ENCODE data around the gene HNF1A. TPM values are rescaled to one million over a fixed set of nuclear protein-coding genes. Genes with fewer than 3 reads are reported as not detected.

The HNF1A gene
- total RNA-seq, 1 donor: not detected

DNA sequence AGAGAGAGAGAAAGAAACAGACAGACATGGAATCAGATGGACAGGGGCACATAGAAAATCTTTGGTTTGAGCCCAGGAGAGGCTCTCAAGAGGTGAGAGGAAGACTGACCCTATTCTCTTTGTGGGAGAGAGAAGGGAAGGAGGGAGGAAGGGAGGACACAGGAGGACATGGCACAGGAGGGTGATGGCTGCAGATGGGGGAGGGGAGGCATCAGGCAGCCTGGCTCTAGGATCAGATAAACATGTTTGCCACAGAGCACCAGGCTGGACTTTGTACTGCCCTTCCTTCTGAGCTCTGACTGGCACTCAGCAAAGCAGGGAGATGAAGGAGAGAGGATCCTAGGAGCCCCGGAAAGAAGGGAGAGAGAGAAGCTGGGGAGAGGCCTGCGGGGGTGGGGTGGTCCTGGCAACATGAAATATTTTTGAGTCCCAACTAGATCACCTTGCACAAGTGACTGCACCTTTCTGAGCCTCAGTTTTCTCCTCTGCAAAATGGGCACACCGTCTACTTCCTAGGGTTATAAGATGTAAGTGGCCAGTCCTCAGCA lies 6.1 kb downstream of the HNF1A start:
- no peak for TF ChIP-seq CTCF (IDR thresholded peaks at IDR 0.05; ENCODE audit: insufficient read depth, low read depth, low read length)
- no peak for DNase-seq (ENCODE audit: low read depth)

GRCh38 chr12:120988234-120988633 lies 9.9 kb downstream of the HNF1A start:
- no peak for DNase-seq (ENCODE audit: low read depth)
- H3K4me3 ChIP-seq (ENCODE audit: low read depth, low read length): no peak overlapping the region
- TF ChIP-seq CTCF (IDR thresholded peaks at IDR 0.05; ENCODE audit: insufficient read depth, low read depth, low read length): no peak

More for the DNA sequence above, 6.1 kb downstream of the HNF1A start:
- H3K4me3 ChIP-seq (ENCODE audit: low read depth, low read length): no peak overlapping the region

DNA sequence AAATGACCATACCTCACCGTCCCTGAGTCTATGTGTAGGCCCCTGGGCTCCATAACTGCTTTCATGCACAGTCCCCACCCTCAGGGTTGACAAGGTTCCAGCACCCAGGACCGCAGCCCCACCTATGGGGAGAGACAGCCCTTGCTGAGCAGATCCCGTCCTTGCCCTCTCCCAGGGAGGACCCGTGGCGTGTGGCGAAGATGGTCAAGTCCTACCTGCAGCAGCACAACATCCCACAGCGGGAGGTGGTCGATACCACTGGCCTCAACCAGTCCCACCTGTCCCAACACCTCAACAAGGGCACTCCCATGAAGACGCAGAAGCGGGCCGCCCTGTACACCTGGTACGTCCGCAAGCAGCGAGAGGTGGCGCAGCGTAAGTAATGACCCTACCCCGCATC lies 10.3 kb downstream of the HNF1A start:
- DNase-seq (ENCODE audit: low read depth): no peak
- no peak overlapping the region for H3K4me3 ChIP-seq (ENCODE audit: low read depth, low read length)
- no peak for TF ChIP-seq CTCF (IDR thresholded peaks at IDR 0.05; ENCODE audit: insufficient read depth, low read depth, low read length)

- no peak for DNase-seq (ENCODE audit: low read depth)
- TF ChIP-seq CTCF (IDR thresholded peaks at IDR 0.05; ENCODE audit: insufficient read depth, low read depth, low read length): no peak
- no peak overlapping the region for H3K4me3 ChIP-seq (ENCODE audit: low read depth, low read length)
Observed at GRCh38 chr12:120989687-120990086, 11.3 kb downstream of the HNF1A start.

DNA sequence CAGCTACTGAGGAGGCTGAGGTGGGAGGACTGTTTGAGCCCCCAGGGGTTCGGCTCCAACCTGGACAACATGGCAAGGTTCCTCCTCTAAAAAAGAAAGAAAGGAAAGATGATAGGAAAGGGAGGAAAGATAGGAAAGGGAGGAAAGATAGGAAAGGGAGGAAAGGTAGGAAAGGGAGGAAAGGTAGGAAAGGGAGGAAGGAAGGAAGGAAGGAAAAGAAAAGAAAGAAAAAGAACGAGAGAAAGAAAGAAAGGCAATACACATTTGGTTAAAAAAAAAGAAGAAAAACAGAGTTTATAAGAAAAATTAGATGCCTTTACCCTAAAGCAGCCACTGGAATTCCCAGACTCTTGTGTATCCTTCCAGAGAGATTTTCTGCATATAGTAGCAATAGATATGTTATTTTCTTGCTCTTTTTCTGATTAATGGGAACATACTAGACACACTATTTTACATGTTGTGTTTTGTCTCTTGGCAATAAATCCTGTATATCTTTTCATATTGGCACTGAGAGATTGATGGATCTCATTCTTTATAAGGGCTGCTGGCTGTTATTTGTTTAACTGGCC lies 12.2 kb downstream of the HNF1A start:
- H3K4me3 ChIP-seq (ENCODE audit: low read depth, low read length): no peak overlapping the region
- TF ChIP-seq CTCF (IDR thresholded peaks at IDR 0.05; ENCODE audit: insufficient read depth, low read depth, low read length): no peak
- no peak for DNase-seq (ENCODE audit: low read depth)

GRCh38 chr12:120991965-120992364 lies 13.6 kb downstream of the HNF1A start:
- no peak for TF ChIP-seq CTCF (IDR thresholded peaks at IDR 0.05; ENCODE audit: insufficient read depth, low read depth, low read length)
- no peak for DNase-seq (ENCODE audit: low read depth)
- H3K4me3 ChIP-seq (ENCODE audit: low read depth, low read length): no peak overlapping the region

- TF ChIP-seq CTCF (IDR thresholded peaks at IDR 0.05; ENCODE audit: insufficient read depth, low read depth, low read length): no peak
- H3K4me3 ChIP-seq (ENCODE audit: low read depth, low read length): no peak overlapping the region
- no peak for DNase-seq (ENCODE audit: low read depth)
Observed at GRCh38 chr12:120992989-120993388, 14.6 kb downstream of the HNF1A start.

All from fibroblast of villous mesenchyme (primary cell).